Gastrocnemius medialis (tissue), 4 donors: Measurements from ENCODE around the gene AFF1. TPM values are rescaled to one million over a fixed set of nuclear protein-coding genes. Genes with fewer than 3 reads are reported as not detected.

Experiments
- ATAC-seq, 2 donors: fragments of 150-250 bp; one replicate each; pipeline ENCODE4 v1.9.1; 2016
- DNase-seq, 2 donors: peaks; one replicate each; pipeline ENCODE4 v3.0.0-alpha.2; 2019
- H3K27ac ChIP-seq, 4 donors: fragments of 200-600 bp; sonication (generic); 1 replicate in 1 of 4; 2 replicates in 3 of 4; pipeline ENCODE4 v1.5.1; 2016 to 2018; ENCODE audit warnings: mild to moderate bottlenecking in 2 of 4, moderate library complexity in 1 of 4
- H3K27me3 ChIP-seq, 3 donors: fragments of 200-600 bp; sonication (generic) in 2 of 3; 1 replicate in 1 of 3; 2 replicates in 2 of 3; pipeline versions ENCODE4 v1.5.1 to v1.6.0; 2016 to 2019; ENCODE audit warnings: mild to moderate bottlenecking in 1 of 3, moderate library complexity in 1 of 3
- H3K36me3 ChIP-seq, 2 donors: fragments of 200-600 bp; sonication (generic) in 1 of 2; one replicate each; pipeline ENCODE4 v1.5.1; 2017 to 2018
- H3K4me1 ChIP-seq, 2 donors: fragments of 200-600 bp; sonication (generic) in 1 of 2; one replicate each; pipeline ENCODE4 v1.5.1; 2016 to 2017; ENCODE audit warnings: mild to moderate bottlenecking in 2 of 2
- H3K4me3 ChIP-seq, 4 donors: fragments of 200-600 bp; sonication (generic) in 3 of 4; 1 replicate in 1 of 4; 2 replicates in 3 of 4; pipeline ENCODE4 v1.5.1; 2016 to 2019; ENCODE audit warnings: mild to moderate bottlenecking in 2 of 4
- H3K9me3 ChIP-seq, 3 donors: fragments of 200-600 bp; sonication (generic) in 2 of 3; 1 replicate in 1 of 3; 2 replicates in 2 of 3; pipeline ENCODE4 v1.5.1; 2016 to 2019
- POLR2A ChIP-seq, 2 donors: fragments of 450-650 bp; IDR thresholded peaks; one replicate each; pipeline ENCODE4 v1.6.1; 2017; ENCODE audit warnings: antibody characterized with exemption in 2 of 2, mild to moderate bottlenecking in 2 of 2, moderate library complexity in 2 of 2
- in situ Hi-C, 4 donors: fragments of 200-750 bp; cut with MboI; loops; one replicate each; pipeline versions ENCODE4 v1.15.0 to v1.8.0; 2017; ENCODE audit warnings: low sequenced_read_pairs in 4 of 4
- intact Hi-C: fragments of 100-400 bp; cut with DNase I; formaldehyde crosslinking; loops from one replicate; pipeline ENCODE4 v1.15.1; 2023; ENCODE audit warnings: low total_unique reads
- total RNA-seq, 4 donors: library from RNA; depleted of rRNA; stranded (reverse); fragments of >200 nt; gene quantifications; one replicate each; pipeline versions ENCODE4 v1.1.0 to v1.2.3, GENCODE V29; 2016
- TF ChIP-seq, protein P1 (sequence below), 5 experiments: fragments of 450-650 bp in 3 of 5; fragments of 200-600 bp in 2 of 5; sonication (generic) in 2 of 5; IDR thresholded peaks in 4 of 5; conservative IDR thresholded peaks in 1 of 5; 1 replicate in 4 of 5; 2 replicates in 1 of 5; pipeline ENCODE4 v1.5.1; 2016 to 2019; ENCODE audit warnings: antibody characterized with exemption in 5 of 5, mild to moderate bottlenecking in 3 of 5, moderate library complexity in 3 of 5

Gene AFF1
- total RNA-seq, 4 donors from 2014 or later, result 142 to 265 (median 197) TPM

DNA sequence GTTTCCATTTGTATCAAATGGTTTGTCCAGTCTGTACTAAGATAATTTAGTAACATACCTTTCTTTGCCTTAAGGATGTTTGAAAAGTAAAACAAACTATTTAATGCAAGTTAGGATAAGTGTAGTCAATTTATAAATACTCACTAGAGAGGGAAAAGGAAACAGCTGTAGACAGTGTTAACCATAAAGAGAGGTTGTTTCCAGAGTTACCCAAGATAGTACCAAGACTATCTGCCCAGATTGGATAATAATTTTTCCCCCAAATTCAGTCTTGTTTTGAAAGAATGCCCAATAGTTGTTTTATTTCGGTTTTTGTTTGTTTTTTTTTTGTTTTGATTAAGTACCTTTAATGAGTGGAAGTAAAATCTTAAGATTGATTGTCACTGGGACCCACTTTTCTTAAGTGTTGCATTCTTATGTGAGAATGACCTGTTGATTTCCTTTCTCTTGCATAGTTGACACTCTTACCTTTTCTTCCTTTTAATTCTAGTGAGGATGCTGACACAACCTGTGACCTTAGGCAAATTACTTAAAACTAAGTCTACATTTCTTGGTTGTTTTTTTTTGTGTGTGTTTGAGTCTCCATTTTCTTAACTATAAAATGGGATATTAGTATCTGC, 12.8 kb downstream of the AFF1 start:
- DNase-seq (no peak), ATAC-seq (no peak)
- in situ Hi-C loops (no loop called here), intact Hi-C loops (no loop called here)
- Histone ChIP-seq H3K4me3 (no peak overlapping the region), H3K27ac (peak overlapping the region in 1 of 4 donors; percentile 24), H3K4me1 (peaks cover 34 to 55% of the 10 kb centered on the region in 2 donors), H3K36me3 (peaks cover 0 to 17% of the 10 kb centered on the region in 2 donors), H3K9me3 (no peaks in the 10 kb centered on the region), H3K27me3 (no peaks in the 10 kb centered on the region)
- TF ChIP-seq POLR2A (IDR thresholded peaks at IDR 0.05), result no peak
- TF ChIP-seq, protein P1, sequence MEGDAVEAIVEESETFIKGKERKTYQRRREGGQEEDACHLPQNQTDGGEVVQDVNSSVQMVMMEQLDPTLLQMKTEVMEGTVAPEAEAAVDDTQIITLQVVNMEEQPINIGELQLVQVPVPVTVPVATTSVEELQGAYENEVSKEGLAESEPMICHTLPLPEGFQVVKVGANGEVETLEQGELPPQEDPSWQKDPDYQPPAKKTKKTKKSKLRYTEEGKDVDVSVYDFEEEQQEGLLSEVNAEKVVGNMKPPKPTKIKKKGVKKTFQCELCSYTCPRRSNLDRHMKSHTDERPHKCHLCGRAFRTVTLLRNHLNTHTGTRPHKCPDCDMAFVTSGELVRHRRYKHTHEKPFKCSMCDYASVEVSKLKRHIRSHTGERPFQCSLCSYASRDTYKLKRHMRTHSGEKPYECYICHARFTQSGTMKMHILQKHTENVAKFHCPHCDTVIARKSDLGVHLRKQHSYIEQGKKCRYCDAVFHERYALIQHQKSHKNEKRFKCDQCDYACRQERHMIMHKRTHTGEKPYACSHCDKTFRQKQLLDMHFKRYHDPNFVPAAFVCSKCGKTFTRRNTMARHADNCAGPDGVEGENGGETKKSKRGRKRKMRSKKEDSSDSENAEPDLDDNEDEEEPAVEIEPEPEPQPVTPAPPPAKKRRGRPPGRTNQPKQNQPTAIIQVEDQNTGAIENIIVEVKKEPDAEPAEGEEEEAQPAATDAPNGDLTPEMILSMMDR (IDR thresholded peaks at IDR 0.05 in 4 of 5, conservative IDR thresholded peaks at IDR 0.05 in 1 of 5), result no peak

DNA sequence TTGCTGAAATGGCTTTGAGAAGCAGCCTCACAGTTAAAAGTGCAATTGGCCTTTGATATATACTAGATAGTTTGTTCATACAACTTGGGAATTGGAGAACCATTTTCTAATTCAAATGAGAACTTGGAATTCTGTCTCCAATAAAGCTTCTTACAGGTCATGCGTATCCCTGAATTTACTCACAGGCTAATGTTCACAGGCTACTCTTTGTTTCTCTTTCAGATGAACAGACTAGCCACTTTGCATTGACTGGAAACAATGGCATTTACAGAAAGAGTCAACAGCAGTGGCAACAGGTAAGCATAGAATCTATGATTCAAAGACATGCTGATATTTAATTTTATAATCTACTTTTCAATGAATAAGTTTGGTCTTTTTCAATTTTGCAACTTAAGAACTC, 13.5 kb downstream of the AFF1 start:
- in situ Hi-C loops, result no loop called here

DNA sequence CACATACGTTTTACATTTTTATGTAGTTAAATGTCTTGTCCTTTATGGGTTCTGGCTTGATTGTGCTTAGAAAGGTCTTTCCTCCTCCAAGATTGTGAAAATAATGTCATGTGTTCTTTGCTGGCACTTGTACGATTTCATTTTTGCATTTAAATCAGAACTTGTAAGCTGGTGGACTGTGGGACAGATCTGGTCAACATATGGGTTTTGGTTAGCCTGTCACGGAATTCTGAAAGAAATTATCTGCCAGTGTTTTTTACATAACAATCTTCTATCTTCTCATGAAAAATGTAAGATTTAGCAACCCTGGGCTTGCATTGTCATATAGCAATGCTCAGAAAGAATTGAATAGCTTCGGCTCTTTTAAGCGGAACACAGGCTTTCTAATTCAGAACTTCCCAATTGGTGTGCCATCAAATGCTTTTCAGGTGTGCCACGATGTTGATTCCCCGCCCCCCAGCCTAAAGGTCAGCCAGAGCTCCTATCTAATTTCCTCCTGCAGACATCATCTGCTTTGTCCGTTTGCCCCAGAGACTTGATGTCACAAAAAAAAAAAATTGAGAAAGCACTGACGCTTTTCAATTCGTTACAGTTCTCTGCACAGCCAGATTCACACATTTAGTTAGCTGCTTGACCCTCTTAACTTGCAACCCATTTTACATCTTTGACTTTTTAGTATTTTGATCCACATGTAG, 16.2 kb downstream of the AFF1 start:
- intact Hi-C loops, result no loop called here
- peak; percentile 40 to 60 for ATAC-seq
- in situ Hi-C loops, result no loop called here

More for the DNA sequence above, 13.5 kb downstream of the AFF1 start:
- intact Hi-C loops, result no loop called here
- peaks cover 29 to 49% of the 10 kb centered on the region in 2 donors for H3K4me1 ChIP-seq
- no peak overlapping the region for H3K27ac ChIP-seq
- no peak for TF ChIP-seq POLR2A (IDR thresholded peaks at IDR 0.05)
- TF ChIP-seq, protein P1 (IDR thresholded peaks at IDR 0.05 in 4 of 5, conservative IDR thresholded peaks at IDR 0.05 in 1 of 5), result no peak
- H3K4me3 ChIP-seq, result no peak overlapping the region
- H3K9me3 ChIP-seq, result no peaks in the 10 kb centered on the region
- ATAC-seq, result no peak
- H3K27me3 ChIP-seq, result no peaks in the 10 kb centered on the region
- DNase-seq, result no peak
- peaks cover 0 to 17% of the 10 kb centered on the region in 2 donors for H3K36me3 ChIP-seq

DNA sequence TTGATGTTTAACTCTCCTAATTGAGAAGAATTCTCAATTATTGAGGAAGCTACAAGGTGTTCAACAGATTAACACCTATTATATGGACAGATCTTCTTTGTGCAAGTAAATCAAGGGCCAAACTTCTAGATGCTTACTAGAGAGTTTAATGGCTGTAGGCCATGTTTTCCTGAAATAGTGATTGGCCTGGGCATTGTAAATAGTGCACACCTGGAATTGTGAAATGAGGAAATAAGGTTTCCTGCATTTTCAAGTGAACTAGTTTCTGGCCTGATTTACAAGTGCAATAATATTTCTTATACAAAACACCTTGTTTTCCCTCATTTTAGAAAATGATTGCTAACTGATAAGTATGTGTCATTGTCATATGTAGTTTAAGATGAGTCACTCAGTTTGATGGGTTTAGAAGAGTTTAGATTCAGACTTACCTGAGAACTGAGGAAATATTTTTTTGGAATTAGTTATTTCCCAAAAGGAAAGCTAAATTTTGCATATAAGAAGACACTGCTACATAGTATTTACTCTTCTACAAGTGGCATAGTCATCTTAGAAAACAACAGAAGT, 21.2 kb downstream of the AFF1 start:
- ATAC-seq, result no peak
- no peak for DNase-seq
- H3K27me3 ChIP-seq, result no peaks in the 10 kb centered on the region
- H3K4me3 ChIP-seq, result no peak overlapping the region
- in situ Hi-C loops (no loop called here), intact Hi-C loops (no loop called here)
- H3K9me3 ChIP-seq, result no peaks in the 10 kb centered on the region
- H3K27ac ChIP-seq, result no peak overlapping the region
- TF ChIP-seq POLR2A (IDR thresholded peaks at IDR 0.05), result no peak
- TF ChIP-seq, protein P1 (IDR thresholded peaks at IDR 0.05 in 4 of 5, conservative IDR thresholded peaks at IDR 0.05 in 1 of 5), result no peak
- no peaks in the 10 kb centered on the region for H3K36me3 ChIP-seq
- peaks cover 22 to 24% of the 10 kb centered on the region in 2 donors for H3K4me1 ChIP-seq

More for the DNA sequence above, 16.2 kb downstream of the AFF1 start:
- TF ChIP-seq, protein P1 (IDR thresholded peaks at IDR 0.05 in 4 of 5, conservative IDR thresholded peaks at IDR 0.05 in 1 of 5), result no peak
- no peak for TF ChIP-seq POLR2A (IDR thresholded peaks at IDR 0.05)
- H3K4me3 ChIP-seq, result no peak overlapping the region
- H3K36me3 ChIP-seq, result peaks cover 0 to 17% of the 10 kb centered on the region in 2 donors
- peaks cover 21 to 36% of the 10 kb centered on the region in 2 donors for H3K4me1 ChIP-seq
- no peaks in the 10 kb centered on the region for H3K9me3 ChIP-seq
- H3K27ac ChIP-seq, result peak overlapping the region in 2 of 4 donors; percentile 32 to 56
- DNase-seq, result no peak
- no peaks in the 10 kb centered on the region for H3K27me3 ChIP-seq
